ENCODE data around the gene ATP11B. TPM values are rescaled to one million over a fixed set of nuclear protein-coding genes. Genes with fewer than 3 reads are reported as not detected.
A peak's percentile ranks its signal among the peaks of the same experiment; 100 is the strongest.

ATP11B gene
- total and polyA plus RNA-seq, 9 of the 15 experiments (the other 6 are each of a cell fraction or from before 2014, with no cell fraction given) = 11.9 to 68.7 (median 41.8) TPM

DNA sequence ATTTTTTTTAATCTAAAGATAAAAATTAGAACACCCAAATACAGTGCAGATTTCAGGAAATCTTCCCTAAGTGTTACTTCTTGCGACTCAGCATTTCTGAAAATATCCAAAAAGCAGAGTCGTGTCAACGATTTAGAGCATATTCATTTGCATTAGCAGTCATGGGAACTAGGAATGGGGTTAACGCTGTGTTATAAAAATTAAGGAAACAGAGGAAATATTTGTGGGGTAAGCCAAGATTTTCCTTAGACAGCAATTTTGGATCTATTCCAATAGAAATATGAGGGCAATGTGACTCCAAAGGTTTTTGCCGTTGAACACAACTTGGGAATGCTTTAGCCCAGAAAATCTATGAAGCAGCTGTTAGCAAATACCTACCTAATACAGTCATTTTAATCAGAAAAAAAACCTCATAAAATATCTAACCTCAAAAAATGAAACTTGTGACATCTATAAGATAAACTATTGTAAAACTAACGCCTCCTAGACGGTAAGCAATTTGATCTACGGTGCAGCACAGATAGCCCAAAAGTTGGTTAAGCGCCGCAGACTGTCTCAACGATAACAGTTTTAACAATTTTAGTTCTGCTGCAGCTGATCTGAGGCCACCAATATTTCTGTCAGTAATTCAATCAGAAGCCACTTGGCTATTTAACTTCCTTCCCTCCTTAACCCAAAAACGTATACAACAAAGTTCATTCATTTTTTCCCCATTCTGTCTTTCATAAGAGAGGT, 5.8 kb upstream of the ATP11B start (continued):
- TF ChIP-seq, protein P1, sequence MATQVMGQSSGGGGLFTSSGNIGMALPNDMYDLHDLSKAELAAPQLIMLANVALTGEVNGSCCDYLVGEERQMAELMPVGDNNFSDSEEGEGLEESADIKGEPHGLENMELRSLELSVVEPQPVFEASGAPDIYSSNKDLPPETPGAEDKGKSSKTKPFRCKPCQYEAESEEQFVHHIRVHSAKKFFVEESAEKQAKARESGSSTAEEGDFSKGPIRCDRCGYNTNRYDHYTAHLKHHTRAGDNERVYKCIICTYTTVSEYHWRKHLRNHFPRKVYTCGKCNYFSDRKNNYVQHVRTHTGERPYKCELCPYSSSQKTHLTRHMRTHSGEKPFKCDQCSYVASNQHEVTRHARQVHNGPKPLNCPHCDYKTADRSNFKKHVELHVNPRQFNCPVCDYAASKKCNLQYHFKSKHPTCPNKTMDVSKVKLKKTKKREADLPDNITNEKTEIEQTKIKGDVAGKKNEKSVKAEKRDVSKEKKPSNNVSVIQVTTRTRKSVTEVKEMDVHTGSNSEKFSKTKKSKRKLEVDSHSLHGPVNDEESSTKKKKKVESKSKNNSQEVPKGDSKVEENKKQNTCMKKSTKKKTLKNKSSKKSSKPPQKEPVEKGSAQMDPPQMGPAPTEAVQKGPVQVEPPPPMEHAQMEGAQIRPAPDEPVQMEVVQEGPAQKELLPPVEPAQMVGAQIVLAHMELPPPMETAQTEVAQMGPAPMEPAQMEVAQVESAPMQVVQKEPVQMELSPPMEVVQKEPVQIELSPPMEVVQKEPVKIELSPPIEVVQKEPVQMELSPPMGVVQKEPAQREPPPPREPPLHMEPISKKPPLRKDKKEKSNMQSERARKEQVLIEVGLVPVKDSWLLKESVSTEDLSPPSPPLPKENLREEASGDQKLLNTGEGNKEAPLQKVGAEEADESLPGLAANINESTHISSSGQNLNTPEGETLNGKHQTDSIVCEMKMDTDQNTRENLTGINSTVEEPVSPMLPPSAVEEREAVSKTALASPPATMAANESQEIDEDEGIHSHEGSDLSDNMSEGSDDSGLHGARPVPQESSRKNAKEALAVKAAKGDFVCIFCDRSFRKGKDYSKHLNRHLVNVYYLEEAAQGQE (IDR thresholded peaks at IDR 0.05; ENCODE audit: borderline replicate concordance) = no peak
- TF ChIP-seq, protein P1 (CRISPR knock-in tag; IDR thresholded peaks at IDR 0.05; ENCODE audit: low read depth) = no peak
- TF ChIP-seq, protein P2, sequence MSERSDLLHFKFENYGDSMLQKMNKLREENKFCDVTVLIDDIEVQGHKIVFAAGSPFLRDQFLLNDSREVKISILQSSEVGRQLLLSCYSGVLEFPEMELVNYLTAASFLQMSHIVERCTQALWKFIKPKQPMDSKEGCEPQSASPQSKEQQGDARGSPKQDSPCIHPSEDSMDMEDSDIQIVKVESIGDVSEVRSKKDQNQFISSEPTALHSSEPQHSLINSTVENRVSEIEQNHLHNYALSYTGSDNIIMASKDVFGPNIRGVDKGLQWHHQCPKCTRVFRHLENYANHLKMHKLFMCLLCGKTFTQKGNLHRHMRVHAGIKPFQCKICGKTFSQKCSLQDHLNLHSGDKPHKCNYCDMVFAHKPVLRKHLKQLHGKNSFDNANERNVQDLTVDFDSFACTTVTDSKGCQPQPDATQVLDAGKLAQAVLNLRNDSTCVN (CRISPR knock-in tag; IDR thresholded peaks at IDR 0.05) = no peak
- TF ChIP-seq SMARCE1 (IDR thresholded peaks at IDR 0.05) (peak; percentile 64; the same call in 1 of the 2 replicates), ZNF24 (IDR thresholded peaks at IDR 0.05) (no peak), MYC (IDR thresholded peaks at IDR 0.05; ENCODE audit: low read depth, low read length) (no peak), MYC (CRISPR knock-in tag; IDR thresholded peaks at IDR 0.05; ENCODE audit: borderline replicate concordance, low read depth) (no peak), BDP1 (IDR thresholded peaks at IDR 0.05; ENCODE audit: insufficient read depth, insufficient read length) (no peak), YBX1 (IDR thresholded peaks at IDR 0.05) (no peak), PTBP1 (IDR thresholded peaks at IDR 0.05; ENCODE audit: low read depth, low read length) (no peak), ATF4 (CRISPR knock-in tag; IDR thresholded peaks at IDR 0.05) (no peak), LEF1 (IDR thresholded peaks at IDR 0.05) (no peak), SUPT5H (IDR thresholded peaks at IDR 0.05) (no peak), TFAM (CRISPR knock-in tag; conservative IDR thresholded peaks at IDR 0.05) (no peak), ATF7 (IDR thresholded peaks at IDR 0.05) (no peak)
- TF ChIP-seq, protein P3, sequence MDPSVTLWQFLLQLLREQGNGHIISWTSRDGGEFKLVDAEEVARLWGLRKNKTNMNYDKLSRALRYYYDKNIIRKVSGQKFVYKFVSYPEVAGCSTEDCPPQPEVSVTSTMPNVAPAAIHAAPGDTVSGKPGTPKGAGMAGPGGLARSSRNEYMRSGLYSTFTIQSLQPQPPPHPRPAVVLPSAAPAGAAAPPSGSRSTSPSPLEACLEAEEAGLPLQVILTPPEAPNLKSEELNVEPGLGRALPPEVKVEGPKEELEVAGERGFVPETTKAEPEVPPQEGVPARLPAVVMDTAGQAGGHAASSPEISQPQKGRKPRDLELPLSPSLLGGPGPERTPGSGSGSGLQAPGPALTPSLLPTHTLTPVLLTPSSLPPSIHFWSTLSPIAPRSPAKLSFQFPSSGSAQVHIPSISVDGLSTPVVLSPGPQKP (CRISPR knock-in tag; IDR thresholded peaks at IDR 0.05) = no peak
- TF ChIP-seq, protein P4, sequence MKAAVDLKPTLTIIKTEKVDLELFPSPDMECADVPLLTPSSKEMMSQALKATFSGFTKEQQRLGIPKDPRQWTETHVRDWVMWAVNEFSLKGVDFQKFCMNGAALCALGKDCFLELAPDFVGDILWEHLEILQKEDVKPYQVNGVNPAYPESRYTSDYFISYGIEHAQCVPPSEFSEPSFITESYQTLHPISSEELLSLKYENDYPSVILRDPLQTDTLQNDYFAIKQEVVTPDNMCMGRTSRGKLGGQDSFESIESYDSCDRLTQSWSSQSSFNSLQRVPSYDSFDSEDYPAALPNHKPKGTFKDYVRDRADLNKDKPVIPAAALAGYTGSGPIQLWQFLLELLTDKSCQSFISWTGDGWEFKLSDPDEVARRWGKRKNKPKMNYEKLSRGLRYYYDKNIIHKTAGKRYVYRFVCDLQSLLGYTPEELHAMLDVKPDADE (conservative IDR thresholded peaks at IDR 0.05; ENCODE audit: control insufficient read depth, low read depth, low read length) = no peak
